Liver (tissue), 9 donors: ENCODE results near the gene REXO5. TPM values are rescaled to one million over a fixed set of nuclear protein-coding genes. Genes with fewer than 3 reads are reported as not detected.

Source experiments
- DNase-seq: peaks from one replicate; pipeline ENCODE4 v3.0.0-alpha.2; 2017; ENCODE audit warnings: low spot score
- H3K27ac ChIP-seq, 2 donors: one replicate each; pipeline ENCODE4 v1.7.0; 2013; ENCODE audit warnings: inconsistent platforms in 2 of 2, low read length in 2 of 2, control low read depth in 1 of 2, low read depth in 1 of 2, mild to moderate bottlenecking in 1 of 2
- H3K27me3 ChIP-seq, 4 donors: one replicate each; pipeline versions ENCODE4 v1.6.1 to v1.7.0; 2013; ENCODE audit warnings: low read length in 3 of 4, inconsistent platforms in 1 of 4, mild to moderate bottlenecking in 1 of 4, moderate library complexity in 1 of 4; ENCODE audit not compliant: control insufficient read depth in 4 of 4, insufficient read depth in 4 of 4
- H3K36me3 ChIP-seq, 4 donors: one replicate each; pipeline versions ENCODE4 v1.6.1 to v1.7.0; 2013; ENCODE audit warnings: low read length in 3 of 4, mild to moderate bottlenecking in 3 of 4, low read depth in 1 of 4, moderate library complexity in 1 of 4; ENCODE audit not compliant: control insufficient read depth in 4 of 4, insufficient read depth in 3 of 4
- H3K4me1 ChIP-seq, 4 donors: one replicate each; pipeline versions ENCODE4 v1.6.1 to v1.7.0; 2013; ENCODE audit warnings: low read length in 3 of 4, mild to moderate bottlenecking in 3 of 4, moderate library complexity in 1 of 4; ENCODE audit not compliant: control insufficient read depth in 4 of 4, insufficient read depth in 4 of 4
- H3K4me3 ChIP-seq, 3 donors: one replicate each; pipeline versions ENCODE4 v1.6.1 to v1.7.0; 2013; ENCODE audit warnings: low read length in 3 of 3, control low read depth in 1 of 3, low read depth in 1 of 3, mild to moderate bottlenecking in 1 of 3
- H3K9ac ChIP-seq, 2 donors: one replicate each; pipeline ENCODE4 v1.7.0; 2013; ENCODE audit warnings: low read length in 2 of 2, mild to moderate bottlenecking in 2 of 2, moderate library complexity in 2 of 2, control low read depth in 1 of 2, low read depth in 1 of 2
- H3K9me3 ChIP-seq, 4 donors: one replicate each; pipeline versions ENCODE4 v1.6.1 to v1.7.0; 2013; ENCODE audit warnings: low read length in 3 of 4; ENCODE audit not compliant: control insufficient read depth in 4 of 4
- ATF3 ChIP-seq: IDR thresholded peaks from 2 replicates; pipeline ENCODE4 v1.6.1; 2016; ENCODE audit warnings: antibody characterized with exemption
- CTCF ChIP-seq: fragments of 150-350 bp; IDR thresholded peaks from 2 replicates; pipeline ENCODE4 v1.5.1; 2017; ENCODE audit warnings: improper control_type of control experiment, low read depth, low read length; ENCODE audit not compliant: missing input control
- EGR1 ChIP-seq, 2 donors: IDR thresholded peaks; 2 replicates each; pipeline ENCODE4 v1.6.1; 2016 to 2018; ENCODE audit warnings: antibody characterized with exemption in 2 of 2, low read depth in 2 of 2
- FOXA1 ChIP-seq: IDR thresholded peaks from 2 replicates; pipeline ENCODE4 v1.6.1; 2016; ENCODE audit warnings: antibody characterized with exemption
- FOXA2 ChIP-seq: IDR thresholded peaks from 2 replicates; pipeline ENCODE4 v1.6.1; 2016; ENCODE audit warnings: antibody characterized with exemption
- GABPA ChIP-seq, 2 donors: IDR thresholded peaks in 1 of 2; conservative IDR thresholded peaks in 1 of 2; 2 replicates each; pipeline ENCODE4 v1.6.1; 2016; ENCODE audit warnings: antibody characterized with exemption in 2 of 2, mild to moderate bottlenecking in 1 of 2, moderate library complexity in 1 of 2
- HNF4A ChIP-seq, 2 donors: conservative IDR thresholded peaks; 2 replicates each; pipeline ENCODE4 v1.6.1; 2016; ENCODE audit warnings: antibody characterized with exemption in 2 of 2, mild to moderate bottlenecking in 2 of 2
- HNF4G ChIP-seq: IDR thresholded peaks from 2 replicates; pipeline ENCODE4 v1.6.1; 2016; ENCODE audit warnings: antibody characterized with exemption
- JUND ChIP-seq, 2 donors: IDR thresholded peaks; 2 replicates each; pipeline ENCODE4 v1.6.1; 2016; ENCODE audit warnings: antibody characterized with exemption in 2 of 2
- MAX ChIP-seq: IDR thresholded peaks from 2 replicates; pipeline ENCODE4 v1.6.1; 2016; ENCODE audit warnings: antibody characterized with exemption
- NR2F2 ChIP-seq: IDR thresholded peaks from 2 replicates; pipeline ENCODE4 v1.6.1; 2016; ENCODE audit warnings: antibody characterized with exemption
- RAD21 ChIP-seq, 2 donors: IDR thresholded peaks; 2 replicates each; pipeline ENCODE4 v1.6.1; 2016; ENCODE audit warnings: antibody characterized with exemption in 2 of 2, mild to moderate bottlenecking in 2 of 2
- REST ChIP-seq: IDR thresholded peaks from 2 replicates; pipeline ENCODE4 v1.6.1; 2016; ENCODE audit warnings: antibody characterized with exemption, mild to moderate bottlenecking
- RXRA ChIP-seq, 2 donors: IDR thresholded peaks; 2 replicates each; pipeline ENCODE4 v1.6.1; 2017 to 2018; ENCODE audit warnings: antibody characterized with exemption in 2 of 2, mild to moderate bottlenecking in 1 of 2
- SP1 ChIP-seq: IDR thresholded peaks from 2 replicates; pipeline ENCODE4 v1.6.1; 2018; ENCODE audit warnings: antibody characterized with exemption, mild to moderate bottlenecking
- TAF1 ChIP-seq: conservative IDR thresholded peaks from 2 replicates; pipeline ENCODE4 v1.6.1; 2016; ENCODE audit warnings: antibody characterized with exemption, mild to moderate bottlenecking
- YY1 ChIP-seq: IDR thresholded peaks from 2 replicates; pipeline ENCODE4 v1.6.1; 2016; ENCODE audit warnings: antibody characterized with exemption, mild to moderate bottlenecking
- ZBTB33 ChIP-seq: IDR thresholded peaks from 2 replicates; pipeline ENCODE4 v1.6.1; 2016; ENCODE audit warnings: antibody characterized with exemption
- WGBS: extraction: QIAGEN DNeasy Blood & Tissue Kit; methylation state at CpG from one replicate; pipeline ENCODE4 v1.1.7; 2013; 5-methylcytosine and 5-hydroxymethylcytosine counted together
- polyA plus RNA-seq, 2 donors: library from polyadenylated mRNA; stranded (reverse) in 1 of 2; unstranded in 1 of 2; fragments of 200-250 nt in 1 of 2; fragments of >200 nt in 1 of 2; fragmentation: Nextera tagmentation in 1 of 2; extraction: Ambion mirVana in 1 of 2; gene quantifications; one replicate each; pipeline versions ENCODE4 v1.2.1 to v1.2.3, GENCODE V29; 2013 to 2015
- total RNA-seq, 2 donors: library from RNA; depleted of rRNA; stranded (reverse); fragments of >200 nt; gene quantifications; one replicate each; pipeline ENCODE4 v1.2.3, GENCODE V29; 2014
- donor health status: healthy.
- donor health status: healthy.
- donor health status: healthy.
- donor health status: healthy.
- donor health status: healthy.

REXO5 gene
- total and polyA plus RNA-seq, 4 donors: 0.83 to 10.6 (median 1.8) TPM

- H3K27me3 ChIP-seq: no peaks in the 10 kb centered on the region
- no peak overlapping the region for H3K9ac ChIP-seq
- H3K4me1 ChIP-seq: peaks cover 9 to 33% (median 24%) of the 10 kb centered on the region in 4 donors
- 89% methylated on average over 11 of the region's 11 CpGs for WGBS
- TF ChIP-seq MAX: no peak
- TF ChIP-seq NR2F2: no peak
- no peak for TF ChIP-seq ZBTB33
- no peak for TF ChIP-seq RXRA (IDR thresholded peaks at IDR 0.05)
- TF ChIP-seq FOXA1: no peak
- TF ChIP-seq CTCF: no peak
- TF ChIP-seq RAD21 (IDR thresholded peaks at IDR 0.05): no peak
- TF ChIP-seq JUND (IDR thresholded peaks at IDR 0.05): no peak
- no peak for TF ChIP-seq GABPA (IDR thresholded peaks at IDR 0.05 in 1 of 2, conservative IDR thresholded peaks at IDR 0.05 in 1 of 2)
- no peak for TF ChIP-seq EGR1 (IDR thresholded peaks at IDR 0.05; ENCODE audit: low read depth in 2 of 2)
- TF ChIP-seq HNF4G: no peak
- TF ChIP-seq ATF3: no peak
- no peak for TF ChIP-seq TAF1
- no peak for TF ChIP-seq FOXA2
- no peak for TF ChIP-seq YY1
- TF ChIP-seq REST: no peak
- H3K36me3 ChIP-seq: no peaks in the 10 kb centered on the region
- no peak overlapping the region for H3K4me3 ChIP-seq
- H3K27ac ChIP-seq: no peak overlapping the region
- H3K9me3 ChIP-seq: no peaks in the 10 kb centered on the region
- DNase-seq: no peak
Observed at GRCh38 chr16:20807862-20808261, 1.5 kb downstream of the REXO5 start.

- no peaks in the 10 kb centered on the region for H3K36me3 ChIP-seq
- peaks cover 2 to 4% (median 3%) of the 10 kb centered on the region in 4 donors for H3K4me1 ChIP-seq
- WGBS: 90% methylated on average over 10 of the region's 10 CpGs
- H3K27me3 ChIP-seq: no peaks in the 10 kb centered on the region
- no peaks in the 10 kb centered on the region for H3K9me3 ChIP-seq
- no peak overlapping the region for H3K27ac ChIP-seq
- no peak overlapping the region for H3K4me3 ChIP-seq
- H3K9ac ChIP-seq: no peak overlapping the region
- DNase-seq: no peak
- TF ChIP-seq FOXA1 (no peak), SP1 (no peak), NR2F2 (no peak), CTCF (no peak), HNF4A (conservative IDR thresholded peaks at IDR 0.05) (no peak), YY1 (no peak), HNF4G (no peak), REST (no peak)
Observed at GRCh38 chr16:20811889-20812439, 5.6 kb downstream of the REXO5 start.
